Neural cell (in vitro differentiated cells): Measurements from ENCODE around the gene TECTB. TPM values are rescaled to one million over a fixed set of nuclear protein-coding genes. Genes with fewer than 3 reads are reported as not detected.

ENCODE experiments used
- H2AFZ ChIP-seq: fragments of 200-600, 300-800 bp; sonication (generic), shearing (Covaris generic); 2 replicates; pipeline ENCODE4 v1.6.0; 2014; ENCODE audit warnings: low read depth, mild to moderate bottlenecking, antibody characterized with exemption, low read length, moderate library complexity
- H3F3A ChIP-seq: fragments of 200-600 bp; shearing (Covaris generic); 2 replicates; pipeline ENCODE4 v1.6.1; 2016; ENCODE audit warnings: mild to moderate bottlenecking, moderate library complexity, mixed read lengths, antibody characterized with exemption, low read length; ENCODE audit not compliant: insufficient read depth, poor library complexity, severe bottlenecking
- H3K27ac ChIP-seq: fragments of 200-600, 300-800 bp; sonication (generic), shearing (Covaris generic); 2 replicates; pipeline ENCODE4 v1.5.1; 2014; ENCODE audit warnings: mild to moderate bottlenecking, low read length, moderate library complexity
- H3K27me3 ChIP-seq: fragments of 300-800, 200-600 bp; sonication (generic), shearing (Covaris generic); 2 replicates; pipeline ENCODE4 v1.6.0; 2014; ENCODE audit warnings: mild to moderate bottlenecking, low read depth, low read length, moderate library complexity; ENCODE audit not compliant: insufficient read depth
- H3K36me3 ChIP-seq: fragments of 300-800, 200-600 bp; sonication (generic), shearing (Covaris generic); 2 replicates; pipeline ENCODE4 v1.5.1; 2014; ENCODE audit warnings: mild to moderate bottlenecking, antibody characterized with exemption, low read length, moderate library complexity; ENCODE audit not compliant: insufficient read depth
- H3K4me2 ChIP-seq: fragments of 300-800, 200-600 bp; sonication (generic), shearing (Covaris generic); 2 replicates; pipeline ENCODE4 v1.6.0; 2014; ENCODE audit warnings: mild to moderate bottlenecking, low read length
- H3K4me3 ChIP-seq: fragments of 300-800, 200-600 bp; sonication (generic), shearing (Covaris generic); 2 replicates; pipeline ENCODE4 v1.5.1; 2014; ENCODE audit warnings: mild to moderate bottlenecking, low read length, moderate library complexity
- H3K79me2 ChIP-seq: fragments of 200-600 bp; shearing (Covaris generic); replicated peaks from 2 replicates; pipeline ENCODE4 v1.6.0; 2014; ENCODE audit warnings: mild to moderate bottlenecking, low read length, moderate library complexity; ENCODE audit not compliant: insufficient read depth
- H3K9ac ChIP-seq: fragments of 300-800, 200-600 bp; sonication (generic), shearing (Covaris generic); 2 replicates; pipeline ENCODE4 v1.6.1; 2016; ENCODE audit warnings: mild to moderate bottlenecking, low read length, mixed read lengths
- H3K9me2 ChIP-seq: fragments of 200-600 bp; shearing (Covaris generic); 2 replicates; pipeline ENCODE4 v1.6.1; 2016; ENCODE audit warnings: mild to moderate bottlenecking, low read length, mixed read lengths; ENCODE audit not compliant: insufficient read depth
- H3K9me3 ChIP-seq: fragments of 200-600, 300-800 bp; sonication (generic), shearing (Covaris generic); 2 replicates; pipeline ENCODE4 v1.6.1; 2016; ENCODE audit warnings: mild to moderate bottlenecking, mixed run types, low read length, moderate library complexity, mixed read lengths
- H4K20me1 ChIP-seq: fragments of 200-600 bp; shearing (Covaris generic); 2 replicates; pipeline ENCODE4 v1.6.1; 2016; ENCODE audit warnings: mild to moderate bottlenecking, mixed run types; ENCODE audit not compliant: insufficient read depth
- EP300 ChIP-seq: fragments of 450-650 bp; conservative IDR thresholded peaks from 2 replicates; pipeline ENCODE4 v1.6.1; 2014; ENCODE audit warnings: antibody characterized with exemption, mild to moderate bottlenecking, moderate library complexity; ENCODE audit not compliant: poor library complexity, severe bottlenecking
- EZH2 ChIP-seq: fragments of 200-600, 300-800 bp; shearing (Covaris generic), sonication (generic); IDR thresholded peaks from 2 replicates; pipeline ENCODE4 v1.6.1; 2014; ENCODE audit warnings: antibody characterized with exemption, low read length, borderline replicate concordance, mild to moderate bottlenecking; ENCODE audit not compliant: insufficient read depth, poor library complexity, severe bottlenecking
- MXI1 ChIP-seq: fragments of 450-650 bp; conservative IDR thresholded peaks from 2 replicates; pipeline ENCODE4 v1.6.1; 2014; ENCODE audit warnings: antibody characterized with exemption, mild to moderate bottlenecking; ENCODE audit not compliant: poor library complexity, severe bottlenecking
- POLR2AphosphoS5 ChIP-seq: IDR thresholded peaks from 2 replicates; pipeline ENCODE4 v1.6.1; 2012
- RAD21 ChIP-seq: fragments of 450-650 bp; conservative IDR thresholded peaks from 2 replicates; pipeline ENCODE4 v1.6.1; 2014; ENCODE audit warnings: antibody characterized with exemption, mild to moderate bottlenecking, moderate library complexity
- SMC3 ChIP-seq: fragments of 450-650 bp; conservative IDR thresholded peaks from 2 replicates; pipeline ENCODE4 v1.6.1; 2014; ENCODE audit warnings: antibody characterized with exemption, mild to moderate bottlenecking, moderate library complexity; ENCODE audit not compliant: poor library complexity
- TAF1 ChIP-seq: IDR thresholded peaks from 2 replicates; pipeline ENCODE4 v1.6.1; 2012; ENCODE audit warnings: low read depth
- polyA plus RNA-seq: library from polyadenylated mRNA; depleted of rRNA; stranded (reverse); fragments of >200 nt; gene quantifications from 2 replicates; pipeline ENCODE4 v1.2.3, GENCODE V29; 2014
- TF ChIP-seq, protein P1 (sequence below): fragments of 450-650 bp; IDR thresholded peaks from 2 replicates; pipeline ENCODE4 v1.5.1; 2014; ENCODE audit warnings: antibody characterized with exemption, mild to moderate bottlenecking, moderate library complexity; ENCODE audit not compliant: poor library complexity, severe bottlenecking
- TF ChIP-seq, protein P2 (sequence below): IDR thresholded peaks from 2 replicates; pipeline ENCODE4 v1.6.1; 2012; ENCODE audit warnings: borderline replicate concordance

Gene TECTB
- polyA plus RNA-seq, 1 donor from 2014 or later: not detected

DNA sequence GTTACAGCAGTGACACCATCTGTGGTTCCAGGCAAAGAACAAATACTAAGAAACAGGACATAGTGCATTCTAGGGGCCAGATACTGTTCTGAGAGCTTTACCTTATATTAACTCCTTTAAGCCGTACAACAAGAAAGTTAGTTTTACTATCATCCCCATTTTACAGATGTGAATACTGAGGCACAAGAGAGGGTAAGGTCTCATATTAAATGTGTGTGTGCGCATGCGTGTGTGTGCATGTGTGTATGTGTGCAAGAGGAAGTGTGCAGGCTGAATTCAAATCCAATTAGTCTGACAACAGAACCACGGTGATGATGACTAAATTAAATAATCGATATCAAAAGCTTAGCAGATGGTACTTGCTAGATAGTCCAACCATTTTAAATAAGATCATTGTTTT, 11.0 kb downstream of the TECTB start:
- no peaks in the 10 kb centered on the region for H3K79me2 ChIP-seq
- no peak overlapping the region for H3K9ac ChIP-seq
- no peak overlapping the region for H3K27ac ChIP-seq
- no peaks in the 10 kb centered on the region for H4K20me1 ChIP-seq
- H2AFZ ChIP-seq: no peak overlapping the region
- no peak for TF ChIP-seq SMC3
- TF ChIP-seq, protein P1, sequence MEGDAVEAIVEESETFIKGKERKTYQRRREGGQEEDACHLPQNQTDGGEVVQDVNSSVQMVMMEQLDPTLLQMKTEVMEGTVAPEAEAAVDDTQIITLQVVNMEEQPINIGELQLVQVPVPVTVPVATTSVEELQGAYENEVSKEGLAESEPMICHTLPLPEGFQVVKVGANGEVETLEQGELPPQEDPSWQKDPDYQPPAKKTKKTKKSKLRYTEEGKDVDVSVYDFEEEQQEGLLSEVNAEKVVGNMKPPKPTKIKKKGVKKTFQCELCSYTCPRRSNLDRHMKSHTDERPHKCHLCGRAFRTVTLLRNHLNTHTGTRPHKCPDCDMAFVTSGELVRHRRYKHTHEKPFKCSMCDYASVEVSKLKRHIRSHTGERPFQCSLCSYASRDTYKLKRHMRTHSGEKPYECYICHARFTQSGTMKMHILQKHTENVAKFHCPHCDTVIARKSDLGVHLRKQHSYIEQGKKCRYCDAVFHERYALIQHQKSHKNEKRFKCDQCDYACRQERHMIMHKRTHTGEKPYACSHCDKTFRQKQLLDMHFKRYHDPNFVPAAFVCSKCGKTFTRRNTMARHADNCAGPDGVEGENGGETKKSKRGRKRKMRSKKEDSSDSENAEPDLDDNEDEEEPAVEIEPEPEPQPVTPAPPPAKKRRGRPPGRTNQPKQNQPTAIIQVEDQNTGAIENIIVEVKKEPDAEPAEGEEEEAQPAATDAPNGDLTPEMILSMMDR: no peak
- no peak for TF ChIP-seq RAD21
- no peak for TF ChIP-seq TAF1
- no peak overlapping the region for H3K4me2 ChIP-seq
- no peaks in the 10 kb centered on the region for H3K36me3 ChIP-seq
- H3K27me3 ChIP-seq: no peaks in the 10 kb centered on the region
- no peaks in the 10 kb centered on the region for H3K9me3 ChIP-seq
- no peaks in the 10 kb centered on the region for H3F3A ChIP-seq
- no peak overlapping the region for H3K4me3 ChIP-seq
- no peaks in the 10 kb centered on the region for H3K9me2 ChIP-seq

DNA sequence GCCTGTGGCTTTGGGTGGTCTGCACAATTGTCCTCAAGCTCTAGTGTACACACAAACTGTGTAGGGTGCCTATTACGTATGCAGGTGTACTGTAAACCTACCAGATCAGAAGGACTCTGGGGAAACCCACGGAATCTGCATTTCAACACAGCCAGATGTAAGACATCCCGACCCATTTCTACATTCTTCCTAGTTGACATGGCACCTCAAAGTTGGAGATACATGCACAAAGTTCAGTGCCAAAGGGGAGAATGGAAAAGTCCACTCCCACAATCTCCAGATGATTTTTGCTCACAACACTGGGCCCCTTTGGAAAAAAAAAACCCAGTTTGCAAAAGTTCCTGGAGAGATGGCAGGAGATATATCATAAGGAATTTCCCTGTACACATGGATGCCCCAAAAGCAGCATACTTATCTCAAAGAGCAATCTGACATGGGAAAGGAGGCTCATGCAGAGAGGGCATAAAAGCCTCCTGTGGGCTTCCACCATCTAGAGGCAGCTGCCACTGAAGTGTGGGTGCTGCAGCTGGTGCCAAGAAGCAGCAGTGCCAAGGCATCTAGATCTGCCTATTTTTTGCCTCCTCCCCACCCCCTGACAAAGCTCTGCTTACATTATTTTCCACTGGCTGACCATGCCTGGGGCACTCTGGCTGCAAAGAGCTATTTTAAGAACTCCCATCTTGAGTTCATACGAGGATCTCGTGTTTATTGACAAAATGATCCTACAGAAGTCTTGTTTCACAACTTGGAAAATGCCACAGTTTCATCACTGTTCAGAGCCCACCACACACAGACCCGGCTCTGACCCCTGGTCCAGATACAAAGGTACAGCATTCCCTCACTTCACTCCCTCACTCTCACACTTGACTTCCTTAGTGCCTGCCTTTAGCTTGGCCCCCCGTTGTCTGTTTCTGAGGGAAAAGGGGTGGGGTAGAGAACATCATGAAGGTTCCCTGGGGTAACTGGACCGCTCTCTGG, 12.9 kb downstream of the TECTB start:
- Histone ChIP-seq H3K79me2 (no peaks in the 10 kb centered on the region), H2AFZ (no peak overlapping the region), H3F3A (no peaks in the 10 kb centered on the region), H3K4me2 (no peak overlapping the region), H3K27me3 (no peaks in the 10 kb centered on the region), H3K9me2 (no peaks in the 10 kb centered on the region), H3K9me3 (no peaks in the 10 kb centered on the region), H4K20me1 (no peaks in the 10 kb centered on the region), H3K4me3 (no peak overlapping the region), H3K36me3 (no peaks in the 10 kb centered on the region), H3K9ac (no peak overlapping the region), H3K27ac (no peak overlapping the region)
- TF ChIP-seq RAD21: no peak
- TF ChIP-seq TAF1: no peak

DNA sequence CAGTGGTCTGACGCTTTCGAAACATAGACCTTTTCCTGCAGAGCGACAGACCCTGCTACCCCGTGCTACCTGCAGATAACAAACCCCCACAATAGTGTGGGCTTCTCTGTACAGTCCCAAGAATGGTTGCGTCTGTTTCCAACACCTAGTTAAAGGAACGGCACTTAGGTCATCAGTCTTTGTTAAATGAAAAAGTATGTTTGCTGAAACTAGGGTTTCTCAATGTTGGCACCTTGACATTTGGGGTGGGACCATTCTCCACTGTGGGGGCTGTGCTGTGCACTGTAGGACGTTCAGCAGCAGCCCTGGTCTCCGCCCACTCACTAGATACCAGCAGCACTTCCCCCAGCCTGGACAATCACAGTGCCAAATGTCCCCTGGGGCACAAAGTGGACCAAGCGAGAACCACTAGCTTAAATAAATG, 13.7 kb downstream of the TECTB start:
- Histone ChIP-seq H3K79me2 (no peaks in the 10 kb centered on the region), H3K9me2 (no peaks in the 10 kb centered on the region), H4K20me1 (no peaks in the 10 kb centered on the region), H3K4me2 (no peak overlapping the region), H3F3A (no peaks in the 10 kb centered on the region), H3K9me3 (no peaks in the 10 kb centered on the region), H3K4me3 (no peak overlapping the region), H3K27ac (no peak overlapping the region), H3K27me3 (no peaks in the 10 kb centered on the region), H2AFZ (no peak overlapping the region), H3K36me3 (no peaks in the 10 kb centered on the region), H3K9ac (no peak overlapping the region)
- TF ChIP-seq SMC3 (no peak), MXI1 (no peak), RAD21 (no peak), POLR2AphosphoS5 (no peak), TAF1 (no peak), EZH2 (no peak), EP300 (no peak)
- TF ChIP-seq, protein P2, sequence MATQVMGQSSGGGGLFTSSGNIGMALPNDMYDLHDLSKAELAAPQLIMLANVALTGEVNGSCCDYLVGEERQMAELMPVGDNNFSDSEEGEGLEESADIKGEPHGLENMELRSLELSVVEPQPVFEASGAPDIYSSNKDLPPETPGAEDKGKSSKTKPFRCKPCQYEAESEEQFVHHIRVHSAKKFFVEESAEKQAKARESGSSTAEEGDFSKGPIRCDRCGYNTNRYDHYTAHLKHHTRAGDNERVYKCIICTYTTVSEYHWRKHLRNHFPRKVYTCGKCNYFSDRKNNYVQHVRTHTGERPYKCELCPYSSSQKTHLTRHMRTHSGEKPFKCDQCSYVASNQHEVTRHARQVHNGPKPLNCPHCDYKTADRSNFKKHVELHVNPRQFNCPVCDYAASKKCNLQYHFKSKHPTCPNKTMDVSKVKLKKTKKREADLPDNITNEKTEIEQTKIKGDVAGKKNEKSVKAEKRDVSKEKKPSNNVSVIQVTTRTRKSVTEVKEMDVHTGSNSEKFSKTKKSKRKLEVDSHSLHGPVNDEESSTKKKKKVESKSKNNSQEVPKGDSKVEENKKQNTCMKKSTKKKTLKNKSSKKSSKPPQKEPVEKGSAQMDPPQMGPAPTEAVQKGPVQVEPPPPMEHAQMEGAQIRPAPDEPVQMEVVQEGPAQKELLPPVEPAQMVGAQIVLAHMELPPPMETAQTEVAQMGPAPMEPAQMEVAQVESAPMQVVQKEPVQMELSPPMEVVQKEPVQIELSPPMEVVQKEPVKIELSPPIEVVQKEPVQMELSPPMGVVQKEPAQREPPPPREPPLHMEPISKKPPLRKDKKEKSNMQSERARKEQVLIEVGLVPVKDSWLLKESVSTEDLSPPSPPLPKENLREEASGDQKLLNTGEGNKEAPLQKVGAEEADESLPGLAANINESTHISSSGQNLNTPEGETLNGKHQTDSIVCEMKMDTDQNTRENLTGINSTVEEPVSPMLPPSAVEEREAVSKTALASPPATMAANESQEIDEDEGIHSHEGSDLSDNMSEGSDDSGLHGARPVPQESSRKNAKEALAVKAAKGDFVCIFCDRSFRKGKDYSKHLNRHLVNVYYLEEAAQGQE: no peak
- TF ChIP-seq, protein P1: no peak
